PFSK-1 (cell line): Measurements from ENCODE around the gene SLC25A26.

Source experiments
- FOXP2 ChIP-seq: optimal IDR thresholded peaks from 2 replicates; pipeline ENCODE3; 2011; ENCODE audit warnings: borderline replicate concordance, control low read depth, inconsistent platforms; ENCODE audit not compliant: insufficient read depth; ENCODE audit errors: extremely low read length, extremely low read depth
- POLR2AphosphoS5 ChIP-seq: IDR thresholded peaks from 2 replicates; pipeline ENCODE4 v1.6.1; 2012; ENCODE audit warnings: low read depth, mild to moderate bottlenecking, control low read depth, low read length, moderate library complexity
- REST ChIP-seq, 2 experiments: IDR thresholded peaks; 2 replicates each; pipeline versions ENCODE4 v1.6.1 to v1.8.0; 2011 to 2012; ENCODE audit warnings: low read depth in 2 of 2, low read length in 2 of 2, control low read depth in 1 of 2, inconsistent platforms in 1 of 2, mild to moderate bottlenecking in 1 of 2, moderate library complexity in 1 of 2; ENCODE audit not compliant: insufficient read depth in 1 of 2
- SIN3A ChIP-seq: IDR thresholded peaks from 2 replicates; pipeline ENCODE4 v1.6.1; 2012; ENCODE audit warnings: mild to moderate bottlenecking, low read length, moderate library complexity, borderline replicate concordance; ENCODE audit not compliant: insufficient read depth
- TAF1 ChIP-seq: IDR thresholded peaks from 2 replicates; pipeline ENCODE4 v1.6.1; 2012; ENCODE audit warnings: low read length, control low read depth, borderline replicate concordance; ENCODE audit not compliant: insufficient read depth

The SLC25A26 gene

GRCh38 chr3:66280304-66280703, 59.5 kb downstream of the SLC25A26 start:
- TF ChIP-seq POLR2AphosphoS5 (no peak), FOXP2 (no peak), REST (IDR thresholded peaks at IDR 0.05; ENCODE audit: insufficient read depth in 1 of 2, low read depth in 2 of 2, low read length in 2 of 2) (no peak), TAF1 (no peak), SIN3A (no peak)

- TF ChIP-seq POLR2AphosphoS5: no peak
- TF ChIP-seq TAF1: no peak
- no peak for TF ChIP-seq FOXP2
- no peak for TF ChIP-seq REST (IDR thresholded peaks at IDR 0.05; ENCODE audit: insufficient read depth in 1 of 2, low read depth in 2 of 2, low read length in 2 of 2)
- no peak for TF ChIP-seq SIN3A
These were observed 76.6 kb downstream of the SLC25A26 start for GRCh38 chr3:66297260-66297873.

- no peak for TF ChIP-seq POLR2AphosphoS5
- TF ChIP-seq SIN3A: no peak
- TF ChIP-seq FOXP2: no peak
- TF ChIP-seq TAF1: no peak
- no peak for TF ChIP-seq REST (IDR thresholded peaks at IDR 0.05; ENCODE audit: insufficient read depth in 1 of 2, low read depth in 2 of 2, low read length in 2 of 2)
These were observed 77.1 kb downstream of the SLC25A26 start for GRCh38 chr3:66297900-66298299.

GRCh38 chr3:66298591-66298990, 77.8 kb downstream of the SLC25A26 start:
- TF ChIP-seq FOXP2 (no peak), SIN3A (no peak), TAF1 (no peak), REST (IDR thresholded peaks at IDR 0.05; ENCODE audit: insufficient read depth in 1 of 2, low read depth in 2 of 2, low read length in 2 of 2) (no peak), POLR2AphosphoS5 (no peak)

- no peak for TF ChIP-seq POLR2AphosphoS5
- no peak for TF ChIP-seq FOXP2
- no peak for TF ChIP-seq REST (IDR thresholded peaks at IDR 0.05; ENCODE audit: insufficient read depth in 1 of 2, low read depth in 2 of 2, low read length in 2 of 2)
- no peak for TF ChIP-seq SIN3A
- no peak for TF ChIP-seq TAF1
These were observed 79.1 kb downstream of the SLC25A26 start for GRCh38 chr3:66299891-66300290.
